HG02938 (cell line): Measurements from ENCODE around the gene HEXD.

Source experiments
- ATAC-seq: cut with Tn5 transposase; IDR thresholded peaks from one replicate; pipeline ENCODE4 v1.9.1; 2021; ENCODE audit warnings: mild to moderate bottlenecking, moderate library complexity; ENCODE audit not compliant: unreplicated experiment

The HEXD gene

DNA sequence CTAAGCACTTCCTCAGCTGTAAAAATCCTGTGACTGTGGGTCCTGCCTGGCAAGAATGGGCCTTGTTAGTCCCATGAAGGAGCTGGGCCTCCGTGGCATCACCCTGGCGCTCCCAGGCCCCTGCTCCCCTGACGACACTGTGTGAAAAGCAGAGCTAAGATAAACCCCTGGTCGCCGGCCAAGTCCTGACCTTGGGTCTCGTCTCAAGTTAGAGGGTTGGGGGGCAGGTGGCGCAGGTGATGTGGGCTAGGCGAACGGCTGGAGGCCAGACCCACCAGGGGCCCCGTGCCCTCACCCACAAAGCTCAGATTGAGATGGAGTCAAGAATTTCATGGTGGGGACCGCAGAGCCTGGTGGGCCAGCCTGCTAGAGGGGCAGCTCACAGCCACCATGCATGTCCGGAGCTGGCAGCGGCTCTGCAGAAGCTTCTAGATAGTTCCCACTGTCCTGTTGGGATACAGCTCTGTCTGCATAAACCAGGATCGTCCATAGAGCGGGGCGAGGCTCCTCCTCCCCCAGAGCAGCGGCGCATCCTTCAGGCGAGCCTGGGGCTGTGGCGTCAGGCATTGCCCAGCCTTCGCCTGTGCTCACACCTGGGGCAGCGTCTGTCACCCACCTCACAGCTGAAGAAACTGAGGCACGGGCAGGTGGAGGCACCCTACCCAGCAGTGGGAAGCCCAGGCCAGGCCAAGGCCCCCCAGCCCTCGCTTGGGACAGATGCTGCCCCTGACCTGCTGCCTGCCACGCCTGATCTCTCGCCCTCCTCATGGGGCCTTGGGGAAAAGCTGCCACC lies 20.4 kb downstream of the HEXD start:
- no peak for ATAC-seq

DNA sequence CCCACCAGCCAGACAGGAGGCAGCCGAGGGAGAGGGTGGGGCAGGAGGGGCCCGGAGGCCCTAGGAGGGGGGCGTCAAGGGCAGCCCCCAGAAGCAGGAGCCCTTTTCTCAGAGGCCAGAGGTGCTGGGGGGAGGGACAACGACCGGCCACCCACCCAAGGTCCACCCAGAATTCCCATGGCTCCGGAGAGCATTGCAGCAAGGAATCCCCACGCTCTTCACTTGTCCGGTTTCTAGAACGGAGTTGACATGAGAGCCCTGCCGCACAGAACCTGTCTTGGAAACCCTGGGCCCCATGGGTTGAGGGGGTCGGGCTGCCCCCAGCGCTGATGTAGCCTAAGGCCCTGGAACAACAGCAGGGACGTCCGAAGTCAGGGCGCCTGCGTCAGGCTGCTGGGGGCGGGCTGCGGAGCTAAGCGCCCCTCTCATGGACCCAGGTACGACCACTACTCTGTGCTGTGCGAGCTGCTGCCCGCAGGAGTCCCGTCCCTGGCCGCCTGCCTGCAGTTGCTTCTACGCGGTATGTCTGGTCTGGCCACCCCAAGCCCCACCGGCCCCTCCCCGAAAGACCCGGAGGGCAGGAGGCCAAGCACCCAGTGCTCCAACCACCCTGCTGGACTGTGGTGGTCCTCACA lies 21.2 kb downstream of the HEXD start:
- no peak for ATAC-seq

DNA sequence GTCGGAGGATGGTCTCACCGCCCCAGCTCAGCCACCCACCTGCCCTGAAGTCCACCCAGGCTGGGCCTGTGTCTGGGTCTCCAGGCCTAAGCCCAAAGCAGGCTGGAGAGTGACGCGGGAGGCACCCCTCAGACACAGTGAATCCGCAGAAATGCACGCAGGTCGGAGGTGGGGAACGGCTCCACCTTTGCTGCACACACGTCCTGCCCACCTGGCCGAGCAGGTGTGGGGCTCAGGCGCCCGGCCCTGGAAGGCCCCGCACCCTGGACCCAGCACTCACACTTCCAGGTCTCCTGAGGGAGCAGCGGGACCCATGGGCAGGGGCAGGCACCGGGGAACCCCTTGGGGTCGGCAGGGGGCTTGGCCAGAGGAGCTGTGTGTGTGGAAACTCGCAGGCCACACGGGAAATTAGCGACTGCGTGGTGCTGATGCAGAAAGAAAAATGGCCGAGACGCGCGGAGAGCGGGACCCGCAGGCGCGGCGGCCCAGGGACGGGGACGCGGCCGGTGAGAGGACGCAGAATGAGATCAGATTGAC lies 21.8 kb downstream of the HEXD start:
- ATAC-seq, result no peak

DNA sequence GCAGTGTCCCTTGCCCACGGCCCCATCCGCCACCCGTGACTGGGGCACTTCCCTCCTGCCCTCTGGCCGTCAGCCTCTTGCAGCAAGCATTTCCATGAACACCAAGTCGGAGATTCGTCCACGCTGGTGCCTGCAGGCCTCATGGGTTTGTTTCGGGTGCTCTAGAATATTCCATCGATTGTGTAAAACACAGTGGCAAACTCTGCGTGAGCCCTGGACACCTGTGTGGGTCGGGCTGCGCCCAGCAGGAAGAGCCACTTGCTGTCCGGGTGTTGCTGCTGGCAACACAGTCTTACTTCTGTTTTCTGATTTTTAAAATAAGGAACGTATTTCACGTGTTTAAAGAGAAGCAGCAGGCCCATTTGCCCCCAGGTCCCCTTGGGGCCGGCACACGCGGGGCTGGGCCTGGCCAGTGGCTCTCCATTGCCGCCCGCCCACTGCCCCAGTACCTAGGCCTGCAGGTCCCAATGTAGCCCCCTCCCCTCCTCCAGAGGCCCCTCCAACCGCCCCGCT lies 22.4 kb downstream of the HEXD start:
- no peak for ATAC-seq

DNA sequence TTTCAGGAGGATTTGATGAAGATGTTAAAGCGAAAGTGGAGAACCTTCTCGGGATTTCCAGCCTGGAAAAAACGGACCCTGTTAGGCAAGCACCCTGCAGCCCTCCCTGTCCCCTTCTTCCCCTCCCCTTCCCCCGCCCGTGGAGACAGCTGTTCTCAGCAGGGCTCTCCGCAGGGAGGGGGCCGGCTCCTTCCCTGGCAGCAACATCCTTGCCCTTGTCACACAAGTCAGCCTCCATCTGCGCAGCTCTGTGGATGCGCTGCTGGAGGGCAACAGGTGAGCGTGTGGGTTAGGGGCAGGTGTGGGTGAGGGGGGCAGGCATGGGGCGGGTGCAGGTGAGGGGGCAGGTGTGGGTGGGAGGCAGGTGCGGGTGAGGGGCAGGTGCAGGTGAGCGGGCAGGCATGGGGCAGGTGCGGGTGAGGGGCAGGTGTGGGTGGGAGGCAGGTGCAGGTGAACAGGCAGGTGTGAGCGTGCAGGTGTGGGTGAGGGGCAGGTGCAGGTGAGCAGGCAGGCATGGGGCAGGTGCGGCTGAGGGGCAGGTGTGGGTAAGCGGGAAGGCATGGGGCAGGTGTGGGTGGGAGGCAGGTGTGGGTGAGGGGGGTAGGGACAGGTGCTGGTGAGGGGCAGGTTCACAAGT lies 23.0 kb downstream of the HEXD start:
- no peak for ATAC-seq

DNA sequence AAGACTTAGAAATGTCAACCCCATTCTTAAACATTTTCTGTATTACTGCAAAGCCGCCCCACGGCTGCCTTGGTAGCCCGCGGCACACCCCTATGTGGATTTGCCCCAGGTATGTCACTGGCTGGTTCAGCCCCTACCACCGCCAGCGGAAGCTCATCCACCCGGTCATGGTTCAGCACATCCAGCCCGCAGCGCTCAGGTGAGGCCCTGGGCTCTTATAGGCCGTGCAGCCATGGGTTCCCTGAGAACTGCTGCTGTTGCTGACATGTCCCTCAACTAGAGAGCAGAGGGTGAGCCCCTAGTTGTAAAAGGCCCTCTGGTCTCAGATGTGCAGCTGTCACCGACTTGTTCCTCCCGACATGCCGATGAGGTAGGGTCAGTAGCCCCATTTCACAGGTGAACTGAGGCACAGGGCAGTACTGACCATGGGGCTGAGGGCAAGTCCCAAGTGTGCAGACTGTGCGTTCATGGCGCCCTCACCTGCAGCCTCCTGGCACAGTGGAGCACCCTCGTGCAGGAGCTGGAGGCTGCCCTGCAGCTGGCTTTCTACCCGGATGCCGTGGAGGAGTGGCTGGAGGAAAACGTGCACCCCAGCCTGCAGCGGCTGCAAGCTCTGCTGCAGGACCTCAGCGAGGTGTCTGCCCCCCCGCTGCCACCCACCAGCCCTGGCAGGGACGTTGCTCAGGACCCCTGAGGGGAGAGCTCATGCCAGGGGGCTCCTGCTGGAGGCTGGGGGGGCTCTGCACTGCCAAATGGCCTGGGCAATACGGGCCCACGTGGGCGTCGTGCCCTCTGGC lies 23.7 kb downstream of the HEXD start:
- ATAC-seq, result no peak

DNA sequence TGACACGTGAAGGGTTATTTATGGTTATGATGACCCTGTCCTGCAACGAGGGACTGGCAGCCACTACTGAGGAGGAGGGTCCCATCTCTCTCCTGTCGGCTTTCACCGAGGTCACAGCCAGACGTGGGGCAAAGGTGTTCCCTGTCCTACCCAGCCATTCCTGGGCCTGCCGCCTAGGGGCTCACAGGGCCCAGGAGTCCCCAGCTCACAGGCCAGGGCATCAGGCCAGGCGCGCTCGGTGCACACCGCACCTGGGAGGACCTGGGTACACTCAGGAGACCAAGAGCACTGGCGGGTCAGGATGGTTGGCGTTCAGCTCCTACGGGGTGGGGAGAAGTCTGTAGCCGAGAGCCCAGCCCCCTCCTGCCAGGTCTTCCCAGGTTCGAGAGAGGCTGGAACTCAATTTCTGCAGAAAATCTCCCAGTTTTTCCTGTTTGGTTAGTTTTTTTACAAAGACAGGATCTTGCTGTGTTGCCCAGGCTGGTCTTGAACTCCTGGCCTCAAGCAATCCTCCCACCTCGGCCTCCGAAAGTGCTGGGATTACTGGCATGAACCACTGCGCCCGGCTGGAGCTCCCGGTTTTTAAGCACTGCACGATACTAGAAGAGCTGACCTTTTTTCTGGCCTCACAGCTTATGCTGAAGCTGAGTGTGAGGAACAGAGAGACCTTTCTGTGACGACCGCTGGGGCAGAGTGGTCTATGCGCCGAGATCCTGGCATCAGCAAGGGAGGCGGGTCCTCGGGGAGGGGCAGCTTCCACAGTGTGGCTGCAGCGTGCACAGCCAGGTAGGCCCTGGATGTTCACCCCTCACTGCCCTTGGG lies 24.7 kb downstream of the HEXD start:
- ATAC-seq, result no peak

DNA sequence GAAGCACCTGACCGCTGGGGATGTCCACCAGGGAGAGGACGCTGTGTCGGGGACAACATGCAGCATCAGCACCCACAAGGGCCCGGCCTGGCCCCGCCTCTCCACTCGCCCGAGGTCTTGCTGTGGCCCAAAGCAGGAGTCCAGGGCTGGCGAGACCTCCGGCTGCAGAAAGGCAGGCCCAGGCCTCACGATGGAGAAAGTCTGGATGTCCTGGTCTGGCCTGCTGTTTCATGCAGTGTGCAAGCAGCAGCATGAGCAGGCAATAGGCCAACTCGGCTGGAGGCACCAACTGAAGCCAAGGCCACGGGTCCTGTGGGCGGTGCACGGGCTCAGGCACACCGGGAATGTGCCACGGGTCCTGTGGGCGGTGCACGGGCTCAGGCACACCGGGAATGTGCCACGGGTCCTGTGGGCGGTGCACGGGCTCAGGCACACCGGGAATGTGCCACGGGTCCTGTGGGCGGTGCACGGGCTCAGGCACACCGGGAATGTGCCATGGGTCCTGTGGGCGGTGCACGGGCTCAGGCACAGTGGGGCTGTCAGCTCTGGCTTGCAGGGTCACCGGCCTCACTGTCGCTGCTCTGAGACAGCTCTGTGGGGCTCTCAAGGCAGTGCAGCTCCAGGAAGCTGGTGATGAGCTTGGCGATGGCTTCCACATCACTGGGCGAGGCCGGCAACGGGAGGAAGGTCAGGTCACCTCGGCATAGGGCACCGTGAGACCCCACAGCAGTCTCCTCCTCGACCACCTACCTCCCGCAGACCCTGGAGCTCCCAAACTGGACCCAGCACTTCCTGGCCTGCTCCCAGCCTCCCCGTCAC lies 25.5 kb downstream of the HEXD start:
- no peak for ATAC-seq

DNA sequence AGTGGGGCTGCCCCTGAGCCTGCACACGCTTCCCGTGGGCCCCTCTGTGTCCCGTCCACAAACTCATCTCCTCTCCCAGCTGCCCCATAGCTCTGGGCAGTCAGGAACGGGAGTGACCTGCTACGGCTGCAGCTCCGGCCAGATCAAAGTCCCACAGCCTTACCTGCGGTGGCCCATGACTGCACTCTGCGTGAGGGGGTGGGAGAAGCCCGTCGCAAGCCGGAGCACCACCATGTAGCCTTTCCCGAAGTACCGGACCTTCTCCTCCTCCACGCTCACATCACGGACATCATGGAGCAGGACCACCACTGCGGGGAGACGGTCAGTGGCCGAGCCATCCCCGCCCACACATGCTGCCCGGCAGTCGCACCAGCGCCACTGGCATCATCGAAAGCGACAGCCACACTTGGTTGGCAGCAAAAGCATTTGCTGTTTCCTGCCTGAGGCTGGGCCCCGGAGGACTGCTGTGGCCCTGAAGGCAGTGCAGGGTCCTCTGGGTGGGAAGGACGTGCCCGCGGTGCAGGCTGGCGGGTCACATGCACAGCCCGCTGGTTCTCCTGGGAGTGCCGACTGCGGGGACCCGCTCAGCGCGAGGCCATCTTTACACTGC lies 26.2 kb downstream of the HEXD start:
- no peak for ATAC-seq

DNA sequence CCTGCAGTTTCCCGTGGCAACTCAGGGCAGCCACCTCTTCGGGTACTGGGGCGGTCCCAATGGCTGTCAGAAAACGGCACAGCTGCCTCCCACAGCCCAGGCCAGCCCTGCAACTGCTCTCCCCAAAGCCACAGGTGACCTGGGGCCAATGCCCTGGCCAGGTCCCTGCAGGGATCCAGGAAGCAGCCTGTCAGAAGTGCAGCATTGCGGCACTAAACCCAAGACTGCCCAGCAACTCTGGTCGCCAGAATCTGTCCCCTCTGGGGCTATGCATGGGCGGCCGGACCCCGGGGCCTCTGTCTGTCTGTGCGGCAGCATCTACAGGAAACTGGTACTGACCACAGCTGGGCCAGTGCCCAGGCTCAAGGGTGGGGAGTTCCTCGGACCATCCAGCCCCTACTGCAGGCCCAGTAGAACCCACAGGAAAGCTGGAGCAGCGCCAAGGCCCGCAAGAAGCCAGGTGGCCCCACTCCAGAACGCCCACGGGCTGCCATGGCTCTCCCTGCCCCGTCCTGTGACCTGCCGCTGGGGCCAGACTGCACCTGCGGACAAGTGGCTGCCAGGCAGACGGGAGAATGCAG lies 26.9 kb downstream of the HEXD start:
- no peak for ATAC-seq

DNA sequence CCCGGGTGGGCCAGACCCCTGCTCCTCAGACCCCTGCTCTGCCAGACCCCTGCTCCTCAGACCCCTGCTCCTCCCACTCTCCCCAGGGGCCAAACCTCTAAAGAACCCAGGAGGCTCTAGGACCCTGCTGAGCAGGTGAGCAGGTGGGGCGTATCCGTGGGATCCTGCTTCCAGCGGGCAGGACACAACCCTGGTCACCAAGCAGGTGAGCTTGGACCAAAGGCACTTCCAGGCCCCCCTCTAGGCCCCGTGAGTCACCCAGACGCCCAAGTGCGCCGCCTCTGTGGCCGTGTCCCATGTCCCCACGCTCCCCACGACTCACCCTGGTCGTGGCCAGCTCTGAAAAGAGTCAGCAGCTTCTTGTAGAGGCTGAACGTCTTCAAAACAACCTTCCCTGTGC lies 27.4 kb downstream of the HEXD start:
- no peak for ATAC-seq

DNA sequence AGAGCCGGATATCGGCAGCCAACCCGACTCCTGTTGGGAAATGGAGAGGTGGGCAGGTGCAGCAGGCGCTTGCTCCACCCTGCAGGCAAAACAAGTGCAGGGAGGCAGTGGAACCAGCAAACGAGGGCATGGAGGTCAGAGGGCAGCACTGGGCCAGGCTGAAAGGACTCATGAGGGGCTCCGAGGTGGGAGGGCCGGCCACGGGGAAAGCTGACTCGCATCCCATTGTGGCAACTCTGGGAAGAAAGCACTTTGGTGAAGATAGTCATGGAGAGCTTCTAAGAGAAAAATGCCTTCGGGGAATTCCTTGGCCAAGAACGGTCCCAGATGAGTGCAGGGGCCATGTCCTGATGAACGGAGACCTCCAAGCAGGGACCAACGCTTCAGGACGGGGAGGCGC lies 28.0 kb downstream of the HEXD start:
- no peak for ATAC-seq

DNA sequence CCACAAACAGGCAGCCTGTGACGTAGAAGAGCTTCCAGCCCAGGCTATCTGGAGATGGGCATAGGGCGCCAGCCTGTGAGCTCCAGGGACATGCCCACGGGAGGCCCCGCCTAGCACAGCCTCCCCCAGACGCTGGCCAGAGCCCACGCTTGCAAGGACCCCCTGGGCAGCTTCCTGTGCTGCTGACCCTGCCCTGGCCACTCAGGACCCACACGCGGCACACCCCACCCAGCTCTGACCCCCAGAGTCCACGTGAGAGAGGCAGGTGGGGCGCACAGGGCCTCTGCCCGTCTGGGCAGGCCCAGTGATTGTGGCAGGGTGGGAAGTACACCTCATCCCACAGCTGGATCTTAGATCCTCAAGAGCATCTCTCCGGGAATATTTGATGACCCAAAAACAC lies 28.5 kb downstream of the HEXD start:
- ATAC-seq, result no peak

DNA sequence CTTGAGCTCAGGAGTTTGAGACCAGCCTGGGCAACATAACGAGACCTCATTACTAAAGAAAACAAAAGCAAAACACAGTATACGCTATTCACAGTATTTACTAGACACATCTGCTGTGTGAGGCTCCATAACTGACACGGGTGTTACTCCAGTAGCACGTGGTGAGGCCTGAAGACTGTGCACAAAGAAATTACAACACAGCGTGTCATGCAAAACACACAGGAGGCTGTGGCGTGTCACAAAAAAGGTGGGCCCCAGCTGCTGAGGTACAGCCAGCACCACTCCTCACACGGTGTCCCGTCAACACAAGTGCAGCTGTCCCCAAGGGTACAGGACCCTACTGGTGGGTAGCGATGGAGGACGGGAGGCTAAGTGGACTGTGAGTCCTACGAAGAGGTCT lies 29.7 kb downstream of the HEXD start:
- ATAC-seq, result no peak

DNA sequence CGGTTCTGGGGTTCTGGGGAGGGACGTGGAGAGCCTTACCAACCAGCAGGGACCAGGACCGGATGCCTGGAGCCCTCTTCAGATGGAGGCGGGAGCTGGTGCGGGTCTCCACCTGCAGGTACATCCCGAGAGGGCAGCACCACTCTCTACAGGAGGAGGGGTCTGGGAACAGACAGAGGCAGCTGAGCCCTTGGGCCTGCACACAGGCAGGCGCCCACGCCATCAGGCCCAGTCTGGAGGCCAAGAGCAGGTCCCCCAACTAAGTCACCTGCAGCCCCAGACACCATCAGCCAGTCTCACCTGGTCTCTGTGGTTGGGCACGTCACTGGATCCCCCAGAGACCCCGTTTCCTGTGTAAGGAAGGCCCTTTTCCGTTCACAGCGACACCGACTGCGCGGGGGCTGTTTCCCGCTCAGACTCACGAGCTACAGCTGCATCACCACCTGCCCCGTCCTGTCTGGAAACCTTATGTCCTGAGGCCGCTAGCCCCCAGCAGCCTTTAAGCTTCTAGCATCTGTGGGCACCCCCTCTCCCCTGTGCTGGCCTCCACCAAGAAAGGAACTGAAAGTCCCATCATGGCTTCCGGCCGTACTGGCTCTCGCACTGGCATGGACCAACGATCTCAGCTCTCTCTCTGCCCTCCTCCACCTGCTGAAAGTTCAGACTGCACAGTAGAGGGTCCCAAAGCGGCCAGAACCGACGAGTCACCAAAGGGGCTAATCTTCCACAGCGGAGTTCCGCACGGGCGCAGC lies 31.2 kb downstream of the HEXD start:
- ATAC-seq, result peak; percentile 52

DNA sequence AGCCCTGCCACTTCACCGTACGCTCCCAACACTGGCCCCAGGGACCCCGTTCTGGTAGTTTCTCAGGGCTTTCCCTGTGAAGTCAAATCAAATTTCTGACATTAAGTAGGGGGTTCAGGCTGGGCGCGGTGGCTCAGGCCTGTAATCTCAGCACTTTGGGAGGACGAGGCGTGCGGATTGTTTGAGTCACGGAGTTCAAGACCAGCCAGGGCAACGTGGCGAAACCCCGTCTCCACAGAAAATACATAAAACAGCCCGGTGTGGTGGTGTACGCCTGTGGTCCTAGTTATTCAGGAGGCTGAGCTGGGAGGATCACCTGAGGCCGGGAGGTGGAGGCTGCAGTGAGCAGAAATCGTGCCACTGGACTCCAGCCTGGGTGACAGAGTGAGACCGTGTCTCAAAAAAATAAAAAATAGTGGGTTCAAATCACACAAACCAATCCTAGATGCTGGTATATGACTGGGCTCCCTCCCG lies 31.8 kb downstream of the HEXD start:
- peak; percentile 8 for ATAC-seq

DNA sequence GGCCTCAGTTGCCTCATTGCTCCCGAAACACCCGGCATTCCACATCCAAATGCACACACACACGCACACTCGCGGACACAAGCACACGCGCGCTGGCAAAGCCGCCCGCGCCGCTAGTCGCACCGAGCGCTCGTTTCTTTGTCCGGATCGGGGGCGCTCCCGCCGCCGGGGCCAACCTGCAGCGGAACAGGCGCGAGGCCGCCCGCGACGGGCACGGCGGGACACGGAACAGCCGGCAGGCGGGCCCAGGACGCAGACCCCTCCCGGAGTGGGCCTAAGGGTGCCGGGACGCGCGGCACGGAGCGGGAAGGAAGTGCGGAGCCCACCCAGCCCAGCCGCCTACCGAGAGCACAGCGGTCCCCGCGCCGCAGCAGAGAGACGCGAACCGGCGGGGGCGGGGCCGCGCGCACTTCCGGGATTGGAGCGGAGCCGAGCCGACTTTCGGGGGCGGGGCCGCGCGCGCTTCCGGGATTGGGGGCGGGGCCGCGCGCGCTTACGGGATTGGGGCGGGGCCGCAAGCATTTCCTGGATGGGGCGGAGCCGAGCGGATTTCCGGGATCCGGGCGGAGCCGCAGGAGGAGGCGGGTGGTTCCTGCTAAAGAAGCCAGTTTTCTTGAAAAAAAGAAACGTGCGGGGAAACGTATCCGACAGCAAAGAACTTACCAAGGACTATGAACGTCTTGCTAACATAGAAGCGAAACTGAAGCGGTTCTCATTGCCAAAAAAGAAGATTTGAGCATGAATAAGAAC lies 32.4 kb downstream of the HEXD start, which contains the start of gene CYBC1:
Gene CYBC1 (minus strand): TSS at position 396 of the 750 bp plus-strand sequence. CDS start 1,498 bp downstream, outside the sequence.
- no peak for ATAC-seq
